ENCODE data around the gene USP54.

USP54 gene

GRCh38 chr10:73609116-73609515, 18.0 kb upstream of the USP54 start:
- Histone ChIP-seq H3K79me2 (ENCODE audit: control insufficient read depth, low read length) (no peaks in the 10 kb centered on the region), H3F3A (ENCODE audit: control insufficient read depth, insufficient read depth) (no peaks in the 10 kb centered on the region), H3K27ac (ENCODE audit: low read depth, low read length) (no peak overlapping the region), H3K9me3 (ENCODE audit: control insufficient read depth, insufficient read depth, low read length) (no peaks in the 10 kb centered on the region), H3K9me2 (replicated peaks; ENCODE audit: control insufficient read depth, low read length) (no peaks in the 10 kb centered on the region), H3K36me3 (ENCODE audit: control insufficient read depth, low read length) (no peaks in the 10 kb centered on the region), H3K4me2 (ENCODE audit: low read length) (no peak overlapping the region), H4K20me1 (ENCODE audit: control insufficient read depth, insufficient read depth, low read depth, low read length) (no peaks in the 10 kb centered on the region), H3K4me1 (ENCODE audit: control insufficient read depth, low read length) (no peaks in the 10 kb centered on the region), H3K27me3 (ENCODE audit: control insufficient read depth, low read length) (no peaks in the 10 kb centered on the region), H3K4me3 (ENCODE audit: low read length) (no peak overlapping the region)
- TF ChIP-seq CTCF (IDR thresholded peaks at IDR 0.05; ENCODE audit: low read depth, low read length, poor library complexity, severe bottlenecking) (no peak), EZH2phosphoT487 (IDR thresholded peaks at IDR 0.05; ENCODE audit: borderline replicate concordance, low read length) (no peak)

GRCh38 chr10:73601486-73601921, 10.4 kb upstream of the USP54 start:
- Histone ChIP-seq H4K20me1 (ENCODE audit: control insufficient read depth, insufficient read depth, low read depth, low read length) (no peaks in the 10 kb centered on the region), H3K4me1 (ENCODE audit: control insufficient read depth, low read length) (no peaks in the 10 kb centered on the region), H3K9me3 (ENCODE audit: control insufficient read depth, insufficient read depth, low read length) (no peaks in the 10 kb centered on the region), H3F3A (ENCODE audit: control insufficient read depth, insufficient read depth) (no peaks in the 10 kb centered on the region), H3K4me2 (ENCODE audit: low read length) (no peak overlapping the region), H3K4me3 (ENCODE audit: low read length) (no peak overlapping the region), H3K79me2 (ENCODE audit: control insufficient read depth, low read length) (no peaks in the 10 kb centered on the region), H3K36me3 (ENCODE audit: control insufficient read depth, low read length) (no peaks in the 10 kb centered on the region), H3K9me2 (replicated peaks; ENCODE audit: control insufficient read depth, low read length) (no peaks in the 10 kb centered on the region), H3K27ac (ENCODE audit: low read depth, low read length) (no peak overlapping the region), H3K27me3 (ENCODE audit: control insufficient read depth, low read length) (no peaks in the 10 kb centered on the region)
- TF ChIP-seq CTCF (IDR thresholded peaks at IDR 0.05; ENCODE audit: low read depth, low read length, poor library complexity, severe bottlenecking): no peak
- no peak for TF ChIP-seq EZH2phosphoT487 (IDR thresholded peaks at IDR 0.05; ENCODE audit: borderline replicate concordance, low read length)

- no peaks in the 10 kb centered on the region for H4K20me1 ChIP-seq (ENCODE audit: control insufficient read depth, insufficient read depth, low read depth, low read length)
- H3K4me1 ChIP-seq (ENCODE audit: control insufficient read depth, low read length): peaks cover under 1% of the 10 kb centered on the region; the same call in 1 of the 2 replicates
- no peak overlapping the region for H3K4me2 ChIP-seq (ENCODE audit: low read length)
- H3K27ac ChIP-seq (ENCODE audit: low read depth, low read length): no peak overlapping the region
- no peaks in the 10 kb centered on the region for H3K9me2 ChIP-seq (replicated peaks; ENCODE audit: control insufficient read depth, low read length)
- H3K9me3 ChIP-seq (ENCODE audit: control insufficient read depth, insufficient read depth, low read length): no peaks in the 10 kb centered on the region
- no peak overlapping the region for H3K4me3 ChIP-seq (ENCODE audit: low read length)
- no peaks in the 10 kb centered on the region for H3K36me3 ChIP-seq (ENCODE audit: control insufficient read depth, low read length)
- no peaks in the 10 kb centered on the region for H3K79me2 ChIP-seq (ENCODE audit: control insufficient read depth, low read length)
- no peaks in the 10 kb centered on the region for H3K27me3 ChIP-seq (ENCODE audit: control insufficient read depth, low read length)
- TF ChIP-seq EZH2phosphoT487 (IDR thresholded peaks at IDR 0.05; ENCODE audit: borderline replicate concordance, low read length): no peak
- no peak for TF ChIP-seq CTCF (IDR thresholded peaks at IDR 0.05; ENCODE audit: low read depth, low read length, poor library complexity, severe bottlenecking)
- H3F3A ChIP-seq (ENCODE audit: control insufficient read depth, insufficient read depth): no peaks in the 10 kb centered on the region
Observed at GRCh38 chr10:73597346-73597745, 6.2 kb upstream of the USP54 start.

All from DOHH2 (cell line).